Ovary (tissue), 9 donors: Measurements from ENCODE around the gene ASPHD1. TPM values are rescaled to one million over a fixed set of nuclear protein-coding genes. Genes with fewer than 3 reads are reported as not detected.

ENCODE experiments used
- DNase-seq, 5 donors: peaks; one replicate each; pipeline ENCODE4 v3.0.0-alpha.2; 2019 to 2020
- H3K27ac ChIP-seq, 2 donors: fragments of 200-600 bp; one replicate each; pipeline versions ENCODE4 v1.5.1 to v1.8.0; 2019 to 2022
- H3K27me3 ChIP-seq: fragments of 200-600 bp; one replicate; pipeline ENCODE4 v1.8.0; 2022
- H3K36me3 ChIP-seq: fragments of 200-600 bp; sonication (generic); one replicate; pipeline ENCODE4 v1.5.1; 2019
- H3K4me1 ChIP-seq: one replicate; pipeline ENCODE4 v1.8.1; 2013; ENCODE audit warnings: mild to moderate bottlenecking, moderate library complexity; ENCODE audit not compliant: insufficient read depth
- H3K4me3 ChIP-seq: fragments of 200-600 bp; sonication (generic); one replicate; pipeline ENCODE4 v1.5.1; 2017
- H3K9me3 ChIP-seq, 2 donors: fragments of 200-600 bp in 1 of 2; sonication (generic) in 1 of 2; one replicate each; pipeline versions ENCODE4 v1.5.1 to v1.8.1; 2013 to 2019; ENCODE audit warnings: mild to moderate bottlenecking in 1 of 2, moderate library complexity in 1 of 2
- CTCF ChIP-seq, 3 donors: fragments of 450-650 bp in 2 of 3; fragments of 200-600 bp in 1 of 3; IDR thresholded peaks; one replicate each; pipeline versions ENCODE4 v1.5.1 to v1.8.0; 2016 to 2022; ENCODE audit warnings: antibody characterized with exemption in 3 of 3, mild to moderate bottlenecking in 1 of 3
- EP300 ChIP-seq: sonication (generic); formaldehyde crosslinking; IDR thresholded peaks from one replicate; pipeline ENCODE4 v1.6.1; 2017; ENCODE audit warnings: antibody characterized with exemption
- POLR2A ChIP-seq: fragments of 450-650 bp; IDR thresholded peaks from one replicate; pipeline ENCODE4 v1.6.1; 2017; ENCODE audit warnings: antibody characterized with exemption, mild to moderate bottlenecking, moderate library complexity
- WGBS, 3 donors: extraction: QIAGEN DNeasy Blood & Tissue Kit in 1 of 3; methylation state at CpG; one replicate each; pipeline versions ENCODE4 v1.1.5 to v1.1.7; 2013 to 2017; 5-methylcytosine and 5-hydroxymethylcytosine counted together
- intact Hi-C, 4 donors: fragments of 100-400 bp; cut with DNase I; formaldehyde crosslinking; loops; one replicate each; pipeline versions ENCODE4 v1.11.0 to v1.15.1; 2022 to 2023
- polyA plus RNA-seq, 2 donors: library from polyadenylated mRNA; stranded (reverse); fragments of 200-250 nt in 1 of 2; fragments of 350-450 nt in 1 of 2; fragmentation: Illumina TruSeq in 1 of 2; extraction: RNeasy Lipid Tissue Mini Kit (QIAGEN cat#74804) in 1 of 2; gene quantifications; one replicate each; pipeline ENCODE4 v1.2.3, GENCODE V29; 2013 to 2014
- total RNA-seq, 7 donors: library from RNA; depleted of rRNA in 2 of 7; stranded (reverse); fragments of >200 nt in 2 of 7; fragmentation: NEBNext Ultra II Directional in 3 of 7; extraction: Animal tissue kit (Norgen Biotek cat#: 25700) in 3 of 7; gene quantifications; one replicate each; pipeline versions ENCODE4 v1.1.0 to v1.2.4, GENCODE V29; 2016 to 2023
- donor health status: DM: no; HTN: no; CAD: no; lungs with moderate emphysema.
- donor health status: DM: no; HTN: no; CAD: no.
- donor health status: Bipolar disorder and iron deficiency.
- donor health status: DM: yes; HTN: yes; CAD: no.
- donor health status: DM: no; HTN: no; CAD: no.
- donor health status: DM: yes; HTN: yes; CAD: no.

ASPHD1 gene
- total and polyA plus RNA-seq, 9 donors: 0.38 to 7.8 (median 1.2) TPM; not detected in 1

GRCh38 chr16:29857133-29857760, 43.0 kb upstream of the ASPHD1 start:
- Histone ChIP-seq H3K36me3 (no peaks in the 10 kb centered on the region), H3K27me3 (no peaks in the 10 kb centered on the region), H3K4me3 (no peak overlapping the region), H3K9me3 (no peaks in the 10 kb centered on the region), H3K4me1 (peaks cover 4% of the 10 kb centered on the region), H3K27ac (no peak overlapping the region)
- TF ChIP-seq EP300 (no peak), CTCF (IDR thresholded peaks at IDR 0.05) (no peak), POLR2A (no peak)
- intact Hi-C loops: no loop called here
- 23 to 30% (median 23%) methylated on average over 7 of the region's 7 CpGs for WGBS, 3 donors
- no peak for DNase-seq

GRCh38 chr16:29858149-29858849, 42.0 kb upstream of the ASPHD1 start:
- Histone ChIP-seq H3K27ac (no peak overlapping the region), H3K36me3 (no peaks in the 10 kb centered on the region), H3K4me1 (peaks cover 4% of the 10 kb centered on the region), H3K9me3 (no peaks in the 10 kb centered on the region), H3K27me3 (no peaks in the 10 kb centered on the region), H3K4me3 (no peak overlapping the region)
- TF ChIP-seq EP300 (no peak), CTCF (IDR thresholded peaks at IDR 0.05) (no peak), POLR2A (no peak)
- intact Hi-C loops: no loop called here
- 65 to 74% (median 73%) methylated on average over 10 of the region's 10 CpGs for WGBS, 3 donors
- DNase-seq: no peak

GRCh38 chr16:29858974-29859373, 41.3 kb upstream of the ASPHD1 start:
- DNase-seq: no peak
- Histone ChIP-seq H3K27ac (no peak overlapping the region), H3K36me3 (no peaks in the 10 kb centered on the region), H3K4me1 (peaks cover 4% of the 10 kb centered on the region), H3K9me3 (no peaks in the 10 kb centered on the region), H3K4me3 (no peak overlapping the region), H3K27me3 (no peaks in the 10 kb centered on the region)
- 86 to 91% (median 88%) methylated on average over 19 of the region's 19 CpGs for WGBS, 3 donors
- TF ChIP-seq CTCF (IDR thresholded peaks at IDR 0.05) (no peak), EP300 (no peak), POLR2A (no peak)
- intact Hi-C loops: no loop called here

- H3K27ac ChIP-seq: no peak overlapping the region
- TF ChIP-seq POLR2A (no peak), CTCF (IDR thresholded peaks at IDR 0.05) (no peak), EP300 (no peak)
- no peaks in the 10 kb centered on the region for H3K9me3 ChIP-seq
- H3K4me1 ChIP-seq: peaks cover 4% of the 10 kb centered on the region
- WGBS, 3 donors: 88 to 92% (median 89%) methylated on average over 9 of the region's 9 CpGs
- H3K27me3 ChIP-seq: no peaks in the 10 kb centered on the region
- H3K4me3 ChIP-seq: no peak overlapping the region
- intact Hi-C loops: loop anchor here in 1 of 4 donors (10.0 kb wide), 1 partner anchor 145 kb away; no protein-coding TSS in a partner anchor
- H3K36me3 ChIP-seq: no peaks in the 10 kb centered on the region
- no peak for DNase-seq
Observed at GRCh38 chr16:29860218-29860617, 40.1 kb upstream of the ASPHD1 start.
